A673 (cell line): ENCODE measurements around the gene PTGDR2. TPM values are rescaled to one million over a fixed set of nuclear protein-coding genes. Genes with fewer than 3 reads are reported as not detected.

ENCODE experiments used
- BruUV-seq: library from RNA; stranded (reverse); fragments of 400-500 nt; replicated peaks from 2 replicates; lab custom pipeline; 2021; lab: Mats Ljungman, UMichigan
- CTCF ChIA-PET: fragments of 300-600 bp; sonication (Branson Sonifier 250); formaldehyde crosslinking; loops from one replicate; lab custom pipeline; 2022; ENCODE audit warnings: antibody characterized with exemption; lab: Charles Lee
- POLR2A ChIA-PET: fragments of 300-600 bp; sonication (Branson Sonifier 250); formaldehyde crosslinking; loops from one replicate; lab custom pipeline; 2022; ENCODE audit warnings: antibody characterized with exemption; ENCODE audit not compliant: low non-redundant PET; lab: Charles Lee
- DNase-seq: peaks from one replicate; pipeline ENCODE4 v3.0.0-alpha.2; 2015; ENCODE audit warnings: low spot score
- H3K27ac ChIP-seq: fragments of 200-600 bp; sonication (generic); 2 replicates; pipeline ENCODE4 v1.5.1; 2016; ENCODE audit warnings: mixed run types, low read depth, mild to moderate bottlenecking, mixed read lengths, antibody characterized with exemption, low read length; ENCODE audit not compliant: poor library complexity, severe bottlenecking
- H3K27me3 ChIP-seq: fragments of 200-600 bp; sonication (generic); replicated peaks from 2 replicates; pipeline ENCODE4 v1.6.1; 2017; ENCODE audit warnings: mixed run types, low read depth, mild to moderate bottlenecking, mixed read lengths, antibody characterized with exemption, low read length; ENCODE audit not compliant: insufficient read depth, poor library complexity
- H3K36me3 ChIP-seq: fragments of 200-600 bp; sonication (generic); 2 replicates; pipeline ENCODE4 v1.6.1; 2016; ENCODE audit warnings: mixed run types, mild to moderate bottlenecking, mixed read lengths, antibody characterized with exemption, low read length; ENCODE audit not compliant: insufficient read depth, poor library complexity, severe bottlenecking
- H3K4me1 ChIP-seq: fragments of 200-600 bp; sonication (generic); 2 replicates; pipeline ENCODE4 v1.6.1; 2017; ENCODE audit warnings: mixed run types, mild to moderate bottlenecking, mixed read lengths, antibody characterized with exemption, low read length; ENCODE audit not compliant: insufficient read depth, poor library complexity, severe bottlenecking
- H3K4me3 ChIP-seq: fragments of 200-600 bp; sonication (generic); 2 replicates; pipeline ENCODE4 v1.5.1; 2016; ENCODE audit warnings: low read depth, mixed run types, mild to moderate bottlenecking, mixed read lengths, low read length; ENCODE audit not compliant: poor library complexity, severe bottlenecking
- H3K9me3 ChIP-seq: fragments of 200-600 bp; sonication (generic); 2 replicates; pipeline ENCODE4 v1.6.1; 2016; ENCODE audit warnings: mixed run types, low read depth, mild to moderate bottlenecking, mixed read lengths, antibody characterized with exemption, low read length; ENCODE audit not compliant: poor library complexity, severe bottlenecking
- EZH2 ChIP-seq: fragments of 200-600 bp; sonication (generic); IDR thresholded peaks from 2 replicates; pipeline ENCODE4 v1.6.1; 2017; ENCODE audit warnings: borderline replicate concordance, low read depth, mild to moderate bottlenecking, mixed read lengths, antibody characterized with exemption, low read length; ENCODE audit not compliant: poor library complexity, severe bottlenecking
- intact Hi-C: fragments of 100-400 bp; cut with micrococcal nuclease; formaldehyde crosslinking; loops from one replicate; pipeline ENCODE4 v1.10.0; 2022; ENCODE audit not compliant: unreplicated experiment
- total RNA-seq: library from RNA; stranded (reverse); gene quantifications from 2 replicates; pipeline ENCODE4 v1.2.3, GENCODE V29; 2021
- TF ChIP-seq, protein P1 (sequence below): fragments of 300-800, 200-600 bp; sonication (generic); conservative IDR thresholded peaks from 2 replicates; pipeline ENCODE4 v1.5.1; 2017; ENCODE audit warnings: low read depth, mild to moderate bottlenecking, antibody characterized with exemption, low read length, moderate library complexity, mixed read lengths

Gene PTGDR2
- total RNA-seq, 1 experiment from 2014 or later, result 0.09 TPM

DNA sequence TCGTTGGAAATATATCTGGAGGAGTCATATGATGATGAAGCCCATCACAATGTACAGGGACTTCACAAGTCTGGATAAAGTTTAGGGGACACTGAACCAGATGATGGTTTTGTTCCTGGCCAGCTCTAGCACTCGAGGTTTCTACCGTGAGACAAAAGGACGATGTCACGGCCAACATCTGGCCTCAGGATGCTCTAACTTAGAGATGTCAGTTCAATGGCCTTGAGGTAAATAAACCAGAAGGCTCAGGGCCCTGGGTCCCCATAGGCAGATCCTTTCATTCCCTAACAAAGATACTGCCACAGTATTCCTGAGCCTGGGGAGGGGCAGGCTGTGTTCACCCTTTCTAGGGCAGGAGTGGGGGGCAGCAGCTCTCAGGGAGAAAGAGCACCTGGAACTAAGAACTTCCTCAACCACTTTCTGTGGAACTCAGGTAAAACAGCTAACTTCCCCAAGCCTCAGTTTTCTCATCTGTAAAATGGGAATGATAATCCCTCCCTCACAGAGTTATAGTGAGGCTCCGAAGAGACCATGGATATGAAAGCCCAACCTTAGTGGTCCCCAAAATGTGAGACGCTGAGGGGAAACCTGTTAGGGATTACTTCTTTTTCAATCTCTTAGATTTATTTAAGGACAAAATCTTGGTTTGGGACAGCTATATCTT, 52.3 kb downstream of the PTGDR2 start:
- intact Hi-C loops, result no loop called here
- no peaks in the 10 kb centered on the region for H3K4me1 ChIP-seq
- no peaks in the 10 kb centered on the region for H3K36me3 ChIP-seq
- no peaks in the 10 kb centered on the region for H3K9me3 ChIP-seq
- CTCF ChIA-PET, result no interaction called here
- no peak overlapping the region for H3K27ac ChIP-seq
- no peak overlapping the region for H3K4me3 ChIP-seq
- POLR2A ChIA-PET, result interaction anchor here (0.7 kb wide), 1 partner anchor 113 kb away, joined by 18 read pairs; no protein-coding TSS in a partner anchor
- BruUV-seq, result no TSS peak
- H3K27me3 ChIP-seq, result peaks cover 17% of the 10 kb centered on the region
- TF ChIP-seq EZH2, result no peak
- TF ChIP-seq, protein P1, sequence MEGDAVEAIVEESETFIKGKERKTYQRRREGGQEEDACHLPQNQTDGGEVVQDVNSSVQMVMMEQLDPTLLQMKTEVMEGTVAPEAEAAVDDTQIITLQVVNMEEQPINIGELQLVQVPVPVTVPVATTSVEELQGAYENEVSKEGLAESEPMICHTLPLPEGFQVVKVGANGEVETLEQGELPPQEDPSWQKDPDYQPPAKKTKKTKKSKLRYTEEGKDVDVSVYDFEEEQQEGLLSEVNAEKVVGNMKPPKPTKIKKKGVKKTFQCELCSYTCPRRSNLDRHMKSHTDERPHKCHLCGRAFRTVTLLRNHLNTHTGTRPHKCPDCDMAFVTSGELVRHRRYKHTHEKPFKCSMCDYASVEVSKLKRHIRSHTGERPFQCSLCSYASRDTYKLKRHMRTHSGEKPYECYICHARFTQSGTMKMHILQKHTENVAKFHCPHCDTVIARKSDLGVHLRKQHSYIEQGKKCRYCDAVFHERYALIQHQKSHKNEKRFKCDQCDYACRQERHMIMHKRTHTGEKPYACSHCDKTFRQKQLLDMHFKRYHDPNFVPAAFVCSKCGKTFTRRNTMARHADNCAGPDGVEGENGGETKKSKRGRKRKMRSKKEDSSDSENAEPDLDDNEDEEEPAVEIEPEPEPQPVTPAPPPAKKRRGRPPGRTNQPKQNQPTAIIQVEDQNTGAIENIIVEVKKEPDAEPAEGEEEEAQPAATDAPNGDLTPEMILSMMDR, result no peak
- no peak for DNase-seq

DNA sequence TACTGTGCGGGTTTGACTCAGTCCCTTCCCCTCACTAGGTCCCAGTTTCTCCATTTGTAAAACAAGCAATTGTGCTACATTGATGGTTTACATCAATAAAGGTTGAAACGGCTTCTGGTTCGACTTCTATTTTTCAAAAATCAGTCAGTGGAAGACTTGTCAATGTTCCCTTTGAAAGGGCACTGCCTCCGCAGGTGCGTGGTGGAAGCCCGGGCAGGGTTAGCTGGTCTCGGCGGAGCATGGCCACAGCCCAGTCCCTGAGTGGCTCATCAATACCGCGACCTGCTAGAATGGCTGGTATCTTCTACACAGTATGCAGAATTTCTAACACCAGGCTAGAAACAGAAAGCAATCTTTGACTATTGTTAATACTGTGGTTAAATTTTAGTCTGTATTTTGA, 54.6 kb downstream of the PTGDR2 start:
- TF ChIP-seq EZH2, result no peak
- TF ChIP-seq, protein P1, result no peak
- H3K4me3 ChIP-seq, result no peak overlapping the region
- H3K4me1 ChIP-seq, result no peaks in the 10 kb centered on the region
- H3K36me3 ChIP-seq, result no peaks in the 10 kb centered on the region
- H3K27ac ChIP-seq, result no peak overlapping the region
- peaks cover 17% of the 10 kb centered on the region for H3K27me3 ChIP-seq
- CTCF ChIA-PET, result no interaction called here
- no peaks in the 10 kb centered on the region for H3K9me3 ChIP-seq
- DNase-seq, result no peak
- intact Hi-C loops, result no loop called here
- POLR2A ChIA-PET, result interaction anchor here (0.6 kb wide), 1 partner anchor 62 kb away, joined by 3 read pairs; no protein-coding TSS in a partner anchor
- no TSS peak for BruUV-seq

Other genes starting within 250 kb of the PTGDR2 start
- 1.4 and 1.5 TPM in 2 replicates for gene MS4A8, start 156.3 kb downstream of the PTGDR2 start, total RNA-seq
- not detected in 2 replicates for gene MS4A18, start 131.2 kb downstream of the PTGDR2 start, total RNA-seq
- not detected in 2 replicates for gene MS4A15, start 99.1 kb downstream of the PTGDR2 start, total RNA-seq
- gene MS4A10, start 70.6 kb downstream of the PTGDR2 start, total RNA-seq, result not detected in 2 replicates
- 137 and 188 TPM in 2 replicates for gene CCDC86, start 13.8 kb downstream of the PTGDR2 start, total RNA-seq
- not detected in 2 replicates for gene ZP1, start 11.6 kb upstream of the PTGDR2 start, total RNA-seq
- gene PRPF19, start 50.6 kb upstream of the PTGDR2 start, total RNA-seq, result 200 and 204 TPM in 2 replicates
- 139 and 169 TPM in 2 replicates for gene TMEM109, start 58.2 kb upstream of the PTGDR2 start, total RNA-seq
- 140 and 147 TPM in 2 replicates for gene TMEM132A, start 68.5 kb upstream of the PTGDR2 start, total RNA-seq
- gene SLC15A3, start 96.2 kb upstream of the PTGDR2 start, total RNA-seq, result not detected in 2 replicates
- gene CD6, start 115.7 kb upstream of the PTGDR2 start, total RNA-seq, result not detected in 2 replicates
- not detected in 2 replicates for gene CD5, start 246.5 kb upstream of the PTGDR2 start, total RNA-seq